Stimulated activated CD8-positive, alpha-beta memory T cell treated with anti-CD3 and anti-CD28 coated beads, Interleukin-15, amount 100 ng/mL, for 24 hours (primary cell): ENCODE results near the gene LIPT2.
A peak's percentile ranks its signal among the peaks of the same experiment; 100 is the strongest.

Experiments
- DNase-seq: peaks from one replicate; pipeline ENCODE4 v3.0.0-alpha.2; 2020; ENCODE audit warnings: low read depth

The LIPT2 gene

GRCh38 chr11:74465291-74465708, 28.2 kb downstream of the LIPT2 start:
- no peak for DNase-seq

- DNase-seq = no peak
These were observed 28.8 kb downstream of the LIPT2 start for GRCh38 chr11:74464746-74465145.

GRCh38 chr11:74463216-74463615, 30.3 kb downstream of the LIPT2 start:
- DNase-seq = no peak

GRCh38 chr11:74462631-74463030, 30.9 kb downstream of the LIPT2 start:
- DNase-seq = no peak

- DNase-seq = no peak
These were observed 31.5 kb downstream of the LIPT2 start for GRCh38 chr11:74462009-74462408.

GRCh38 chr11:74460481-74461154, 32.9 kb downstream of the LIPT2 start:
- DNase-seq = no peak

- DNase-seq = no peak
These were observed 33.5 kb downstream of the LIPT2 start for GRCh38 chr11:74460065-74460464.

- no peak for DNase-seq
These were observed 33.9 kb downstream of the LIPT2 start for GRCh38 chr11:74459584-74459983.

- no peak for DNase-seq
These were observed 36.2 kb downstream of the LIPT2 start for GRCh38 chr11:74457356-74457755.

GRCh38 chr11:74453373-74453975, 40.0 kb downstream of the LIPT2 start:
- peak; percentile 31 for DNase-seq

GRCh38 chr11:74452366-74452765, 41.2 kb downstream of the LIPT2 start:
- no peak for DNase-seq

- DNase-seq = no peak
These were observed 43.2 kb downstream of the LIPT2 start for GRCh38 chr11:74450318-74450717.

GRCh38 chr11:74449369-74449931, 44.1 kb downstream of the LIPT2 start:
- DNase-seq = no peak

GRCh38 chr11:74447720-74448119, 45.8 kb downstream of the LIPT2 start:
- no peak for DNase-seq

- no peak for DNase-seq
These were observed 47.0 kb downstream of the LIPT2 start for GRCh38 chr11:74446532-74446938.

- DNase-seq = no peak
These were observed 49.2 kb downstream of the LIPT2 start for GRCh38 chr11:74444173-74444826.

- DNase-seq = no peak
These were observed 50.3 kb downstream of the LIPT2 start for GRCh38 chr11:74443071-74443864.

GRCh38 chr11:74442636-74443035, 50.9 kb downstream of the LIPT2 start:
- no peak for DNase-seq
